ENCODE results near the gene NSD1.
A peak's percentile ranks its signal among the peaks of the same experiment; 100 is the strongest.

Gene NSD1

DNA sequence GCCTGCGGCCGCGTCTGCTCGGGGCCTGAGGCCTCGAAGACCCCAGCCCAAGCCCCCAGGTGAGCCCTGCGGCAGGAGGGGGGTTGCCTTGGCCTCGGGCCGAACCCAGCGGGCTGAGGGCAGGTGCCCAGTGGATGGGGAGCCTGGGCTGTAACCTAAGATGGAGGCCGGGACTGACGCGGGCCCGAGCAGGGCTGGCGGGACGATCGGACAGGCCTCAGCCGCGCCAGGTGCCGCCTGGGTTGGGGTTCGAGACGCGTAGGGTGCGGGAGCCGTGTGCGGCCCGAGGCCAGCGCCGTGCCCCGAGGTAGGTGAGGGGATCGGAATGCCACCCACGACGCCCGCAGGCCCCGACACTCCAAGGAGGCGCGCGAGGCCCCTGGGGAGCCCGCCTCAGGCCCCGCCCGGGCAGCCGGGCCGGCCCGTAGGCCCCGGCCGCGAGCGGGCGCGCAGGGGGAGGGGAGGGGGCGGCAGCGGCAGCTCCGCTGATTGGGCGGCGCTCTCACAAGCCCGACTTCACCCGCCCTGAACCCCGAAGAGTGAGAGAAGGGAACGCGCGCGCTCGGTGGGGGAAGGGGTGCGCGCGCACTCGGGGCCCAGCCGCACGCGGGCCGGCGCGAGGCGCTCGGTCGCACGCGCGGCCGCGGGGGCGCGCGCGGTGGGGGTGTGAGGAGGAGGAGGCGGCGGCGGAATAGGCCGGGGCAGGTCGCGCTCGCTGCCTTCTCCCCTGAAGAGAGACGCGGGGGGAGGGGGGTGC, at the start of gene NSD1:
NSD1 (plus strand) TSS at position 678 of the 757 bp plus-strand sequence. CDS start 1,331 bp downstream, outside the sequence.
- no peak for DNase-seq

DNA sequence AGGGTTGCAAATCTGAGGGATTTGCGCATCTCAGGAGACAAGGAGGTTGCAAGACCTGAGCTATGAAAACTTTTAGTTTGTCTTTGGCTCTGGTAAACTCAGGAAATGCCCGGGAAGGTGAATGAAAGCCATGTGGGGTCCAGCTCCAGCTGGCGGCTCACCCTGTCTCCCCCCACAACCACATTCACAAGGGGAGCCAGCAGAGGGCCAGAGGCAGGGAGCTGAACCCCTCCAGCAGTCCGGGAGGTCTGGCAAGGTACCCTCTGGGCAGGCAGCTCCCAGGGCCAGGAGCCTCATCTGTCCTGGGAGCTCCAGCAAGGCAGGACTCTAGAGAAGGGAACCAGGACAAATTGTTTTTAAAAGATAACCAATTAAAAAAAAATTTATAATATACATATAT, 49.4 kb upstream of the NSD1 start:
- no peak for DNase-seq

GRCh38 chr5:177085985-177086653, 47.5 kb upstream of the NSD1 start:
- DNase-seq = no peak

- DNase-seq = peak; percentile 28 to 30
Observed at GRCh38 chr5:177086654-177087397, 46.7 kb upstream of the NSD1 start, which contains the start of gene FGFR4. TSS of gene FGFR4 (plus strand) at chr5:177086915. CDS start at chr5:177089603, 2,688 bp downstream.

GRCh38 chr5:177087398-177088005, 46.1 kb upstream of the NSD1 start:
- no peak for DNase-seq

DNA sequence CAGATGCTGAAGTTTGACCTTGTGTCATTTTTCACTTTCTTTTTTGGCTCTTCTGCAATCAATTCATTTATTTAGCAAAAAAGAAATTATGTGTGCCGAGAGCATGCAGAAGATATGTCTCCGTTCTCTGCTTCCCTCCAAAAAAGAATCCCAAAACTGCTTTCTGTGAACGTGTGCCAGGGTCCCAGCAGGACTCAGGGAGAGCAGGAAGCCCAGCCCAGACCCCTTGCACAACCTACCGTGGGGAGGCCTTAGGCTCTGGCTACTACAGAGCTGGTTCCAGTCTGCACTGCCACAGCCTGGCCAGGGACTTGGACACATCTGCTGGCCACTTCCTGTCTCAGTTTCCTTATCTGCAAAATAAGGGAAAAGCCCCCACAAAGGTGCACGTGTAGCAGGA, 44.4 kb upstream of the NSD1 start:
- DNase-seq = no peak

- DNase-seq = no peak
Observed at GRCh38 chr5:177089825-177090641, 43.5 kb upstream of the NSD1 start.

DNA sequence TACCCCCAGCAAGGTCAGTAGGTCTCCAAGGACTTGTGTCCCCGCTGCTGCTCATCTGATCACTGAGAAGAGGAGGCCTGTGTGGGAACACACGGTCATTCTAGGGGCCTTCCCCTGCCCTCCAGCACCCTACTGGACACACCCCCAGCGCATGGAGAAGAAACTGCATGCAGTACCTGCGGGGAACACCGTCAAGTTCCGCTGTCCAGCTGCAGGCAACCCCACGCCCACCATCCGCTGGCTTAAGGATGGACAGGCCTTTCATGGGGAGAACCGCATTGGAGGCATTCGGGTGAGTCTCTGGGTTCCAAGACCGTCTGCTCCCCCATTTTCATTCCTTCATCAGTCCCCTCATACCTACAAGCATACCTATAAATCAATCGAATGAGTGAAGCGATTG, 42.8 kb upstream of the NSD1 start:
- no peak for DNase-seq

DNA sequence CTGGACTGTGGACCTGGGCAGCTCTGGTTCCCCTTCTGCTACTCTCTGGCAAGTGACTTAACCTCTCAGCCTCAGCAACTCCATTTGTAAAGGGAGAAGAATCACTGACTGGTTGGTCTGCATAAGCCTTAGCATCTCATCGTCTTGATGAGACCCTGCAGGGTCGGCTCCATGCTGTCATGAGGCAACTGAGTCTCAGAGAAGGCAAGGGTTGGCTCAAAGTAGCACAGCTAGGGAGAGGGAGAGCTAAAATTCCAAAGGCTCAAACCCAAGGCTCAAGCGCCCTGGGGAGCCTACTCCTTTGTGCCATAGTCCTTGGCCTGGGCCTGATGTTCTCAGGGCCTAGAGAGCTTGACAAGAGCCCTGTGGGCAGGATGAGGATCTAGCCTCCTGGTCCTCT, 42.3 kb upstream of the NSD1 start:
- no peak for DNase-seq

DNA sequence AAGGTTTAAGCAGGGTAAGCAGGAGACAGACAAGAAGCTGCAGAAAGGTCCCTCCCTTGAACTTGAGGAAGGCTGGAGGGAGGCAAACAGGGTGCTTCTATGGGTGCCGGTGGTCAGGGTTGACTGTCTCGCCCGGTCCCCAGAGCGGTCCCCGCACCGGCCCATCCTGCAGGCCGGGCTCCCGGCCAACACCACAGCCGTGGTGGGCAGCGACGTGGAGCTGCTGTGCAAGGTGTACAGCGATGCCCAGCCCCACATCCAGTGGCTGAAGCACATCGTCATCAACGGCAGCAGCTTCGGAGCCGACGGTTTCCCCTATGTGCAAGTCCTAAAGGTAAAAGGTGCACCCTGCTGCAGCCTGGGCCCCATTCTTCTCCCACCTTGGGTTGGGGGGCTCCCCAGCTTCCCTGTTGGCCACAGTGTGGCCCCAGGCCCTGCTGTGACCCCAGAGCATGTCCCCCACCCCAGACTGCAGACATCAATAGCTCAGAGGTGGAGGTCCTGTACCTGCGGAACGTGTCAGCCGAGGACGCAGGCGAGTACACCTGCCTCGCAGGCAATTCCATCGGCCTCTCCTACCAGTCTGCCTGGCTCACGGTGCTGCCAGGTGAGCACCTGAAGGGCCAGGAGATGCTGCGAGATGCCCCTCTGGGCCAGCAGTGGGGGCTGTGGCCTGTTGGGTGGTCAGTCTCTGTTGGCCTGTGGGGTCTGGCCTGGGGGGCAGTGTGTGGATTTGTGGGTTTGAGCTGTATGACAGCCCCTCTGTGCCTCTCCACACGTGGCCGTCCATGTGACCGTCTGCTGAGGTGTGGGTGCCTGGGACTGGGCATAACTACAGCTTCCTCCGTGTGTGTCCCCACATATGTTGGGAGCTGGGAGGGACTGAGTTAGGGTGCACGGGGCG, 41.1 kb upstream of the NSD1 start:
- DNase-seq = no peak

- DNase-seq = no peak
Observed at GRCh38 chr5:177093082-177093712, 40.4 kb upstream of the NSD1 start.

DNA sequence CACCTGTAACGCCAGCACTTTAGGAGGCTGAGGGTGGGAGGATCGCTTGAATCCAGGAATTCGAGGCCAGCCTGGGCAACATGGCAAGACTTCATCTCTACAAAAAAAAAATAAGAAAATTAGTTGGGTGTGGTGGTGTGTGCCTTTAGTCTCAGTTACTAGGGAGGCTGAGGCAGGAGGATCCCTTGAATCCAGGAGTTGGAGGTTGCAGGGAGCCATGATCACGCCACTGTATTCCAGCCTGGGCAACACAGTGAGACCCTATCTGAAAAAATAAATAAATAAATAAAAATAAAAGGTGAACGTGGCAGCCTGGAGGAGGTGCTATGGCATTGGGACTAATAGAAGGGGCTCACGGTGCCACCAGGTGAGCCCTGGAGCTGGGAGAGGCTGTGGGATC, 39.8 kb upstream of the NSD1 start:
- DNase-seq = no peak

DNA sequence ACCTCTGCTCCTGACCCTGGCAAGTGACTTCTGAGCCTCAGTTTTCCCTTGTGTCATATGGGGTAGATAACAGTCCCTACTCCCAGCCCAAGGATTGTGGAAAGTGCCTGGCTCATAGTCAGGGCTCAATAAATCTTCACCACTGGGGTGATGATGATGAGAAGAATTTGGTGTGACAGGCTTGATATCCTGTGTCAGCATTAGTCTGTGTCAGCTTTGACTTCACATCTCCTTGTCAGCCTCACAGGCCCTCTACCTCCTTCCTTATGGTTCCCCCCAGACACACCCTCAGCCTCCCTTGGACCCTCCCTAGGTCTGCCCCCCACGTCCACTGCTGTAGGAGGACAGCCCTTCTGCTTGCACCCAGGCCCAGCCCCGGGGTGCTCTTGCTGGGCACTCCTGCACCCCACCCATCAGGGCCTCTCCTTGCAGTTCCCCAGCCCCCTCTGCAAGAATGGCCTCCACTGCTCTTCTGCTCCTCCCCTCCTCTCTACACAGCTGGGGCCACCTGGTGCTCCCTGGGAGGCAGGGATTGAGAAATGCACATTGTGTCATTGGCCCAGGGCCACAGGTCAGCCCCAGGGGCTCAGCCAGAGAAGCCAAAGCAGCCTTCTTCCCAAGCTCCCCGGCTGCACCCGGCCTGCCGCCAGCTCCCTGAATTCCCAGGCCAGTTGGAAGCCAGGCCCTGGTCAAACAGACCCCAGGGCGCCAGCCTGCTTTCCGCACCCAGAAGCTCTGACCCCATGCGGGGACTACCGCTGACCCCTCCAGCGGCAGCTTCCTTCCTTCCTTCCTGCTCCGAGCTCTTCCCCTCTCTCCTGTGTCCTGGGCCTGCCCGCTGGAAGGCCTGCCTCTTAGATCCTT, 39.1 kb upstream of the NSD1 start:
- DNase-seq = no peak

DNA sequence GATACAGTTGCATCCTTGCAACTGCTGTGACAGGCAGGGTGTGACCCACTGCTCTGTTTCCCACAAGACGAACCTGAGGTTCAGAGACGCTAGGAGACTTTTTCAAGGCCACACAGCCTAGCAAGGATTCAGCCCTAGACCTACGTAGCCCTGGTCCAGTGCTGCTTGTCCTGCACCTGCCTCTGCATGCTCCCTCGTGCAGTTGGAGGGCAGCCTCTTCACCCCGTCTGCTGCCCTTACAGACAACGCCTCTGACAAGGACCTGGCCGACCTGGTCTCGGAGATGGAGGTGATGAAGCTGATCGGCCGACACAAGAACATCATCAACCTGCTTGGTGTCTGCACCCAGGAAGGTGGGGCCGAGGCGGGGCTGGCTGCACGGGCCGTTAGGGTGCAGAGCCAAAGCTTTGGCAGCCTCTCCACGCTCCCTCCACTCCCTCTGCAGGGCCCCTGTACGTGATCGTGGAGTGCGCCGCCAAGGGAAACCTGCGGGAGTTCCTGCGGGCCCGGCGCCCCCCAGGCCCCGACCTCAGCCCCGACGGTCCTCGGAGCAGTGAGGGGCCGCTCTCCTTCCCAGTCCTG, 38.4 kb upstream of the NSD1 start:
- DNase-seq = no peak

GRCh38 chr5:177096162-177097015, 37.2 kb upstream of the NSD1 start:
- DNase-seq = no peak

DNA sequence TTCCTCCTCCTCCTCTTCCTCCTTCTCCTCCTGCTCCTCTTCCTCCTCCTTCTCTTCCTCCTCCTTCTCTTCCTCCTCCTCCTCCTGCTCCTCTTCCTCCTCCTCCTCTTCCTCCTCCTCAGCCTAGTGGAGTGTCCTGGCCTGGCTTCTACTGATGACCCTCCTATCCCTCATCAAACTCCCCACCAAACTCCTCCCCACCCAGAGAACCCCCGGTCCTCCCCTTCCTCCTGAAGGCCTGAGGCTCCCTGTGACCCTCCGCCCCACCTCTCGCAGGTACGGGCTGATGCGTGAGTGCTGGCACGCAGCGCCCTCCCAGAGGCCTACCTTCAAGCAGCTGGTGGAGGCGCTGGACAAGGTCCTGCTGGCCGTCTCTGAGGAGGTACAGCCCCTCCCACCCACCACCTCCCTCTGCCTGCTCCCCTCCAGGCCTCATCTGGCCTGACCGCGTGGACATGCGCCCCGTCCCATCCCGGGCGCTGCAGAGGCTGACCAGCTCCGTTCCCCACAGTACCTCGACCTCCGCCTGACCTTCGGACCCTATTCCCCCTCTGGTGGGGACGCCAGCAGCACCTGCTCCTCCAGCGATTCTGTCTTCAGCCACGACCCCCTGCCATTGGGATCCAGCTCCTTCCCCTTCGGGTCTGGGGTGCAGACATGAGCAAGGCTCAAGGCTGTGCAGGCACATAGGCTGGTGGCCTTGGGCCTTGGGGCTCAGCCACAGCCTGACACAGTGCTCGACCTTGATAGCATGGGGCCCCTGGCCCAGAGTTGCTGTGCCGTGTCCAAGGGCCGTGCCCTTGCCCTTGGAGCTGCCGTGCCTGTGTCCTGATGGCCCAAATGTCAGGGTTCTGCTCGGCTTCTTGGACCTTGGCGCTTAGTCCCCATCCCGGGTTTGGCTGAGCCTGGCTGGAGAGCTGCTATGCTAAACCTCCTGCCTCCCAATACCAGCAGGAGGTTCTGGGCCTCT, 36.3 kb upstream of the NSD1 start:
- no peak for DNase-seq

GRCh38 chr5:177098120-177098469, 35.5 kb upstream of the NSD1 start:
- no peak for DNase-seq

All from SHP77 (cell line).